AG08396 (cell line): Measurements from ENCODE around the gene IGSF9.
A peak's percentile ranks its signal among the peaks of the same experiment; 100 is the strongest.

Source experiments
- DNase-seq: peaks from one replicate; pipeline ENCODE4 v3.0.0; 2012; ENCODE audit warnings: low spot score, mixed read lengths

The IGSF9 gene, protein sequence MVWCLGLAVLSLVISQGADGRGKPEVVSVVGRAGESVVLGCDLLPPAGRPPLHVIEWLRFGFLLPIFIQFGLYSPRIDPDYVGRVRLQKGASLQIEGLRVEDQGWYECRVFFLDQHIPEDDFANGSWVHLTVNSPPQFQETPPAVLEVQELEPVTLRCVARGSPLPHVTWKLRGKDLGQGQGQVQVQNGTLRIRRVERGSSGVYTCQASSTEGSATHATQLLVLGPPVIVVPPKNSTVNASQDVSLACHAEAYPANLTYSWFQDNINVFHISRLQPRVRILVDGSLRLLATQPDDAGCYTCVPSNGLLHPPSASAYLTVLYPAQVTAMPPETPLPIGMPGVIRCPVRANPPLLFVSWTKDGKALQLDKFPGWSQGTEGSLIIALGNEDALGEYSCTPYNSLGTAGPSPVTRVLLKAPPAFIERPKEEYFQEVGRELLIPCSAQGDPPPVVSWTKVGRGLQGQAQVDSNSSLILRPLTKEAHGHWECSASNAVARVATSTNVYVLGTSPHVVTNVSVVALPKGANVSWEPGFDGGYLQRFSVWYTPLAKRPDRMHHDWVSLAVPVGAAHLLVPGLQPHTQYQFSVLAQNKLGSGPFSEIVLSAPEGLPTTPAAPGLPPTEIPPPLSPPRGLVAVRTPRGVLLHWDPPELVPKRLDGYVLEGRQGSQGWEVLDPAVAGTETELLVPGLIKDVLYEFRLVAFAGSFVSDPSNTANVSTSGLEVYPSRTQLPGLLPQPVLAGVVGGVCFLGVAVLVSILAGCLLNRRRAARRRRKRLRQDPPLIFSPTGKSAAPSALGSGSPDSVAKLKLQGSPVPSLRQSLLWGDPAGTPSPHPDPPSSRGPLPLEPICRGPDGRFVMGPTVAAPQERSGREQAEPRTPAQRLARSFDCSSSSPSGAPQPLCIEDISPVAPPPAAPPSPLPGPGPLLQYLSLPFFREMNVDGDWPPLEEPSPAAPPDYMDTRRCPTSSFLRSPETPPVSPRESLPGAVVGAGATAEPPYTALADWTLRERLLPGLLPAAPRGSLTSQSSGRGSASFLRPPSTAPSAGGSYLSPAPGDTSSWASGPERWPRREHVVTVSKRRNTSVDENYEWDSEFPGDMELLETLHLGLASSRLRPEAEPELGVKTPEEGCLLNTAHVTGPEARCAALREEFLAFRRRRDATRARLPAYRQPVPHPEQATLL

DNA sequence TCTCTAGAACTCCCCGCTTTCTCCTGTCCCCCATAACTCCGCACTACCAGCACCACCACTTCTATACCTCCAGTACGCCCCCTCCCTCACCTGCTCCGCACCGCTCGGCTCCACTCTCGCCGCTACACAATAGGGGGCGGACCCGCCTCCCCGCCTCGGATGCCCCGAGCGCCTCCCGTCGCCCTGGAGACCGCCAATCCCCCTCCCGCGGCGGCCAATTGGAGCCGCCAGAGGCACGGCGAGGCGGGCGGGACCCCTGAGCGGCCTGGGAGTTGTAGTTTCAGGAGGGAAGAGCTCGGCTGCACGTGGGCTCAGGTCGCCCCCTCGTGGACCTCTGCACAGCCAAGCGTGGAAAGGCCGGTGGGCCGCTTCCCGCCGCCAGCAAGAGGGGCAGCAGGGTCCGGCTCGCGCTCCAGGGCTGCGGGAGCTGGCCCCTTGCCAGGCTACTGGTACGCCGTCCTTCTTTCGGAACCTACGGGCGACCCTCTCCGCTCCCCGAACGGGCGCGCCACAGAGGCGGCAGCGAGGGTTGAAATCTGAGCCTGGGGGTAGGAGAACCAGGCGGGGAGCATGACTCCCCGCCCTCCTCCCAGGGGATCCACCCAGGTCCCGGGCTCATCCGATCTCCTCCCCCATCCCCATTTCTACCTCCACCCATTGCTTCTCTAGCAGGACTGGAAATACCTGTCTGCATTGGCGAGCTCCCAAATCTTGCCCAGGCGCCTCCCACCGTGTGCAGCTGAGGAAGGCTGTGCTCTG, at the start of gene IGSF9:
TSS of gene IGSF9 (minus strand) at position 131 of the 759 bp plus-strand sequence. CDS start 2,159 bp downstream, outside the sequence.
- DNase-seq, result peak; percentile 79

DNA sequence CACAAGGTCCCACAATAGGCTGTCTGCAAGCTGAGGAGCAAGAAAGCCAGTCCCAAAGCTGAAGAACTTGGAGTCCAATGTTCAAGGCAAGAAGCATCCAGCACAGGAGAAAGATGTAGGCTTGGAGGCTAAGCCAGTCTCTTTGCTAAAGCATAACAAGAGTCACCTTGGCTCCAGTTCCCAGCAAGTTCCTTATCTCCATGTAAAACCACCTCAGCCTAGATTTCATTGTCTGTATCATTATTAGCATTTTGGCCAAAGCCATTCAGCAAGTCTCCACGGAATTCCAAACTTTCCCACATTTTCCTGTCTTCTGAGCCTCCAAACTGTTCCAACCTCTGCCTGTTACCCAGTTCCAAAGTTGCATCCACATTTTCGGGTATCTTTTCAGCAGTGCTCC, 49.5 kb upstream of the IGSF9 start:
- DNase-seq, result no peak

DNA sequence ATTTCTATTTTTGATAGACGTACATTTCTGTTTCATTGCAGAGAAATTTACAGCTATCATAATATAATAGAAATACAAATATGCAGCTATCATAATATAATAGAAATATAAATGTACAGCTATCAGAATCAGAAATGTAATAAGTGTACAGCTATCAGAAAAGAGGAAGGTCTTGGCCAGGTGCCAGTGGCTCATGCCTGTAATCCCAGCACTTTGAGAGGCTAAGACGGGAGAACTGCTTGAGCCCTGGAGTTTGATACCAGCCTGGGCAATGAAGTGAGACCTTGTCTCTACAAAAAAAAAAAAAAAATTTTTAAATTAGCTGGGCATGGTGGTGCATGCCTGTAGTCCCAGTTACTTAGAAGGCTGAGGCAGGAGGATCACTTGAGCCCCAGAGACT, 48.5 kb upstream of the IGSF9 start:
- DNase-seq, result no peak

DNA sequence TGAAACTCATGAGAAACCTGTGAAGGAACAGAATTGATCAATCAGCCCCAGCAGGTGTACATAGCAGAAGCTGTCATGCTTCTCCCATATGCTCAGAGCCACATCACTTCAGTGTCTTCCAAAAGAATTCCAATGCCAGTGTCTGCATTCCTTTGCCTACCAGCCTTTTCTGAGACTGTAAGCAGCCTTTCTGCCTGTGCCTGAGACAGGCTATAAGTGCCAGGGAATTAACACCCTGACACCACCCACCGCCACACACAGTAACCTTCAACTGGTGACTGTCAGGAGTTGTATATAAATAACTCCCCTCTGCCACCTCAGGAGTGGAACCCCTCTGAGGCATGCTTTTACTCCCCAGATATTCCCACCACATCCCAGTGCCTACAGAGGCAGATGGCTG, 46.7 kb upstream of the IGSF9 start:
- no peak for DNase-seq

DNA sequence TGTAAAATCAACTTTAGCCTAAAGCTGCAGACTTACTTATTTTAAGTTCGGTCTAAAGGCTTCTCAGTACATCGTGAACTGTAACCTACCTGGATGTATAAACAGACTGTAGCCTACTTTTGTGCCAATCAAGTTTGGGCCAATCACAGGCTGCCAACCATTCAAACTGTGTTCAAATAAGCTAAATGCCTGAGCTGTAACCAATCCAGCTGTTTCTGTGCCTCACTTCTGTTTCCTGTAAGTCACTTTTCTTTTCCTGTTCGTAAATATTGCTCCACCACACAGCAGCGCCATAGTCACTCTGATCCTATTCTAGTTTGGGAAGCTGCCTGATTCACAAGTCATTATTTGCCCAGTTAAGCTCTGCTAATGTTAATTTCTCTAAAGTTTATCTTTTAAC, 46.1 kb upstream of the IGSF9 start:
- no peak for DNase-seq

DNA sequence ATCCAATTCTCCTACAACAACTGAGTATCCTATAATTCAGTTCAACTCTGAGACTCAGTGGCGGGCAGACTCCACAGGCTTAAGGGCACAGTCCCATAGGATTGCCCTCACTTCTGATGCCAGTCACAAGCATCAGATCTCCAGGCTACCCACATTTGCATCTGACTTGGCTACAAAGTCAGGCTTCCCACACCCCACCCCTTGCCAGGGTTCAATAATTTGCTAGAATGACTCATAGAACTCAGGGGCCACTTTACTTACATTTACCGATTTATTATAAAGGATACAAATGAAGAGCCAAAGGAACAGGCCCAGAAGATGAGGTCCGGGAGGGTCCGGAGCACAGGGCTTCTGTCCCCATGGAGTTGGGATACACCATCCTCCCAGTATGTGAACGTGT, 44.6 kb upstream of the IGSF9 start:
- DNase-seq, result no peak

DNA sequence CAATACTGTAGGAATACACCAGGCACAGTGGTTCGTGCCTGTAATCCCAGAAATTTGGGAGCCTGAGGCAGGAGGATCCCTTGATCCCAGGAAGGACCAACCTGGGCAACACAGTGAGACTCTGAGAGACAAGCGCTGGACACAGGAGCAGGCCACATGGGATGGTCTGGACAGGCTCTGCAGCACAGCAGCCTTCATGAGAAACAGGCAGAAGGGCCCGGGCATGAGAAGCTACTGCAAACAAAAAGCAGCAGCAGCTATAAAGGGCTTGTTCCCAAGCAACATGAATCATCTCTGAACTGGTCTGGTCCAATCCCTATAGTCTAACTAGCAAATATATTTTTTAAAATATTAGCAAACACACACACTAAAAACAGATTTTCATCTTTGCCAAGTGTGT, 44.2 kb upstream of the IGSF9 start:
- DNase-seq, result no peak

DNA sequence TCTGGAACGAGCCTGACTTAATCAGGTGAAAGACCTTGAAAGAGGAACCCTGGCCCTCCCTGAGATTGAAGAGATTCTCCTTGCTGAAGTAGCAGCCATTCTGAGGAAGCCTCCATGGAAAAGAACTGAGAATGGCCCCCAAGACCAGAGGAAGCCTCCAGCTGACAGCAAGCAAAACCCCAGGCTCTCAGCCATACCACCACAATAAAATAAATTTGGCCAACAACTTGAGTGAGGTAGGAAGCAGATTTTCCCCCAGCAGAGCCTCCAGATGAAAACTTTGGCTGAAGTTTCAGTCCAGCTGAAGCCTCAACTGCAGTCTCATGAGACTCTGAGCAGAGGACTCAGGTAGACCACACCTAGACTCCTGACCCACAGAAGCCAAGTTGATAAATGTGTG, 42.6 kb upstream of the IGSF9 start:
- no peak for DNase-seq

DNA sequence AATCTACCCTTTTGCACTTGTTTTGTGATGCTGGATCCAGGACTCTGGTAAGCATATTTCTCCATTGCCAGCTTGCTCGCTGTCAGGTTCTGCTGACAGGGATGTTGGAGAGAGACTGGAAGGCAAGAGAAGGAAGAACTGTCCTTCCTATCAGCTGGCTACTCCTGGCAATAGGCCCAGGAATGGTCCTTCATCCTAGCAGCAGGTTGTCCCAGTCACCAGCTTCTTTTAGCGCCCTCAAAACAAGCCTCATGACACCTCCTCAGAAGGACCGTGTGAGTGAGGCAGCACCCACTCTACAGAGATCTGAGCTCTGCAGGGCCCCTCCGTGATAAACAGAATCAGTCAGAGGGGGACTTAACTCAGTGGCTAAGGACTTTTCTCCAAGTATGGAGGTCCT, 41.8 kb upstream of the IGSF9 start:
- DNase-seq, result no peak

DNA sequence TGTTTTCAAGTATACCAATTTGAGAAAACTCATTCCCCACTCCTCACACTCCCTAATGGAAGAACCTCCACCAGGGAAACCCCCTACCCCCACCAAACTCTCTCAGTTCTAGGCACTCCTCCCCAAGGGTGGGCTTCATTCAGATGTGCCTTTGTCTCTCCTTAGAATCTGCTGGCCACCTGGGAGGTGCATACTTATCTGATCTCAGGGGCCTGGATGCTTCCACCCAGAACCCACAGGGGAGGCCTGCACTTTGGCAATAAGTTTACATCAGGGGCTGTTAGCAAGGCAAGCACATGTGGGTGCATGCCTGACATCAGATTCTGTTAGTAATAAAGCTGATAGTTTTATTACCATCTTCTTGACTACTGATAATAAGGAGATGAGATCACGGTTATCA, 41.1 kb upstream of the IGSF9 start:
- DNase-seq, result no peak

DNA sequence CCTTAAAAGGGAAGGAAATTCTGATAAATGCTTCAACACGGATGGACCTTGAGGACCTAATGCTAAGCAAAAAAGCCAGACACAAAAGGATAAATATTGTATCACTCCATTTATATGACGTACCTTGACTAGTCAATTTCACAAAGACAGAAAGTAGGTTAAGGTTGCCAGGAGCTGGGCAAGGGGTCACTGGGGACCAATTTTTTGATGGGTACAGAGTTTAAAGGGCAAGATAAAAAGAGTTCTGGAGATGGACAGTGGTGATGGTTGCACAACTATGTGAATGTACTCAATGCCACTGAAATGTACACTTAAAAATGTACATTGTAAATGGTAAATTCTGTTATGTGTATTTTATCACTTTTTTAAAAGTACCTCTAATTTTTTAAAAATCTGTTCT, 40.7 kb upstream of the IGSF9 start:
- DNase-seq, result no peak

DNA sequence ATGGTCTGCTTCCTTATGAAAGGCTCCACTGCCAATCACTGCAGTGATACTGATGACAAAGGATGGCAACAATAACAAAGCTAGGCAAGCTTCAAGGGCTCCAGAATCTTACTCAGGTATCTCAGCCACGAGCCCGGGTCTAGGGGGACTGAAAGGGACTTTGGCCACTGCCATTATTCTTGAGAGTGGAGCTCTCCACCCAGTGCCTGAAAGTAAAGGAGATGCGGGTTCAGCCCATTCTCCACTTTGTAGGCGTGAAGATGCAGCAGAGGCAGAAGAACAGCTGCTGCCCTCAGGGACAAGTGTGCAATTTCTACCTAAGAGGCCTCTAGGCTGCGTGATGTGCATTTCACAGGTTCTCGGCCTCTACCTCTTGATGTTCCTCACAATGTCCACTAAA, 40.1 kb upstream of the IGSF9 start:
- DNase-seq, result no peak

DNA sequence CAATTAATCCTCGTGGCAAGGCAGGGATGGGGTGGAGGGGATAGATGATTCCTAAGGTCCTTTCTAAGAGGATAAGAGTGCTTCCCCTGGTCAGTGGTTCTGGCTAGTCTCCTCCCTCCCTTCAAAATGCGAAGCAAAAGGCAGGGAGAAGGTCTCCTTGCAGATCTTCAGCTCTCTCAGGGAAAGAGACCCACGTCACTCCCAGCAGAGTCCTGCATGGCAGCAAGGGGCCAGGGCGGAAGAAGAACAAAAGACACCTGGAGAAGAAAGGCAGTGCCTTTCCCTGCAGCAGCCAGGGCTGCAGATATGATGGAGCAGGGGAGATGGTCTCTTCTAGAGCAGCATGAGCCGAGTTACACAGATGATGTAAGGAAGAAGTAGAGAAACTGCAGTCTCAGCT, 38.3 kb upstream of the IGSF9 start:
- no peak for DNase-seq

DNA sequence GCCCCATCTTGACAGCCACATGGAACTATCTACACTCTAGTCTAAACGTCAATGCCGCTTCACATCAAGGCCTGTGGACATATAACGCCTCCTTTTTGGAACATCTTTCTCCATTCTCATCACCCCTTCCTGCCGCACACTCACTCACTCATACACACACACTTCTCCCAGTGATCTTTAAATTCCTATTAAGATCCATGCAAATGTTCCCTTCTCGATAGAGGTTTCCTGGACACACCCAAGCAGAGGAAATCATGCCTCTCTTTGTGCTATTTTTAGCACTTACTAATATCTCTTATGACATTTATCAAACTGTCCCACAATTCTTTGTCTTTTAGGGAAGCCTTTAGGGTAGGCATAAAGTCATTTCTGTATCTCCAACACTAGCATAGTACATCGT, 36.9 kb upstream of the IGSF9 start:
- no peak for DNase-seq

DNA sequence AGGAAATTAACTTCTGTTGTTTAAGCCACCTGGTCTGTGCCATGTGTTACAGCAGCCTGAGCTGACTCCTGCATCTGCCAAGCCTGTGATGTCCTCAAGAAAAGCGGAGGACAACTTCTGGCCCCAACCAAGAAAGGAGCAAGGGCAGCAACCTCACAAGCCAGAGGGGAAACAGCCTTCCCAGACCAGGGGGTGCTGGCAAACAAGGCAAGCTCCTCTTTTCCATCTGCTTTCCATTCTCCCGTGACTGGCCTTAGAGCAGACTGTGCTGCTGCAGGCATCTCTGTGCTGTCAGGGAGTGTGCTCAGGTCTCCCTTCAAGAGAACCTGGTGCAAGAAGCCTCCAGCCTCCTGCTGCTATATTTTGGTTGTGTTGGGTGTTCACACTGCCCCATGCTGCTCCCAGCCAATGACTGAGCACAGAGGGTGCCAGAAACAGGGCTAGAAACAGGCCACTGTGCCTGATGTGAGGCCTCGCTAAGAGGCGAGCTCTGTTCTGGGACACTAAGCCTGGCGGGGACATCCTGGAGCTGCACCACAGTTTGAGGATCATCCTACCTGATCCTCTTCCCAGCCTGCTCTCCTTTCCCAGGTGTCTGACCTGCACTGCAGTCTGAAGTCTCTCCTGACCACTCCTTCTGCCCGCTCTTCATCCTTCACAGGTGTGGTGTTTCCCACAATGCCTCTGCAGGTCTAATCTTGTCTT, 36.1 kb upstream of the IGSF9 start:
- DNase-seq, result no peak

DNA sequence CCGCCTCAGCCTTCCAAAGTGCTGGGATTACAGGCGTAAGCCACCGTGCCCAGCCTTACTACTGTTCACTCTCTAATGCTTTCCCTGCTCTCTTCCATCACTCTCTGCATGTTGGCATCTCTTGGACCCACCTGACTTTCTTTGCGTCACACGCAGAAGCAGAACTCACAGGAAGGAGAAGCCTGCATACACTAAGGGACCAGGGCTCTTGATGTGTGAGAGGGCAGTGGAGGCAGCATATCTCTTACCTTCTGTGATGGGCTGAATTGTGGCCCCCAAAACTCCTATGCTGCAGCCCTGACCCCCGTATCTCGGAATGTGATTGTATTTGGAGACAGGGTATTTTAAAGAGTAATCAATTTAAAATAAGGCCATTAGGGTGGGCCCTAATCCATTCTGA, 35.4 kb upstream of the IGSF9 start:
- DNase-seq, result no peak

DNA sequence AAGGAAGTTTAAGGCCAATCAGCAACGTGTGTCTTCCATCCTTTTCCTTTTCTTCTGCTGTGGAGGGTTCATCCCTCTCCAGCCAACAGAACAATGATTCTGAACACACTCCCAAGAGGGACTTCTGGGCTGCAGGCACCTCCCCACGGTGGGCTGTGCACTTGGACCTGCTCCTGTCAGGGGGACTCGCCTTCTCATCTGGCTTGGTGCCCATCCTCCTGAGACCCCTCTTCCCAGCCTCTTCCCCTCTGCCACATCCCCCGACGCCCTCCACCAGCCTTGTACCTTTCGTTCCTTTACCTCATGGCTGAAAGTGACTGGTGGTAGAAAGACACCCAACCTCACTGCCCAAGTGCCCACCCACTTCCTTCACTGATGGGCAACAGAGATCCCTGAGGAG, 34.7 kb upstream of the IGSF9 start:
- DNase-seq, result no peak

DNA sequence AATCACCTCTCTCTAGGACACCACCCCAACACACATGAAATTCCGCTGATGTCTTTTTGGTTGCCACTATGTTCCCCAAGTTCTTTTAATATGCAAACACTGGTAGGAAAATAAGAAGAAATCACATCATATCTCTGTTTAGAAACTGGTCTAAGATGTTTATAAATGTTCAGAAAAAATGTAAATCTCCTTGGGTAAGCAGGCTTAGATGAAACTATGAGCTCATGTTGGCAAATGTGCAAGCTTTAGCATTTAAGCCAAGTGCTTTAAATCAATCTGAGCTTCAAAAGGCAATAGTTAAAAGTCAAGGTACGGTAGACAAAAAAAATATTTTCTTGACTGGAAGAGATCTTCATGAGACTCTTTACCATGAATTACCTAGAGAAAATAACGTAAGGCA, 33.8 kb upstream of the IGSF9 start:
- DNase-seq, result no peak

DNA sequence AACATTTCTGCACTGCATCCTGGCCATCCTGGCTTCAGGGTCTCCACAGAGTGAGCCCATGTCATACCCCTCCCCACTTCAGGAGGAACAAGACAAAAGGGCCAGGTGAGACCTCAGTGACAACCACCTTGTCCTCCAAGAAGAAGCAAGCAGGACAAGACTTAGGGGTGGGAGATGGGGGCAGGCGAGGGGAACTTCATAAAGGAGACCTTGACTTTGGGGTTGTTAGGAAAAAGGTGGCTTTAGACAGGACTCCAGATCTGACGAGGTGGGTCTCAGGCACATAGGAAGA, 32.6 kb upstream of the IGSF9 start:
- DNase-seq, result no peak

DNA sequence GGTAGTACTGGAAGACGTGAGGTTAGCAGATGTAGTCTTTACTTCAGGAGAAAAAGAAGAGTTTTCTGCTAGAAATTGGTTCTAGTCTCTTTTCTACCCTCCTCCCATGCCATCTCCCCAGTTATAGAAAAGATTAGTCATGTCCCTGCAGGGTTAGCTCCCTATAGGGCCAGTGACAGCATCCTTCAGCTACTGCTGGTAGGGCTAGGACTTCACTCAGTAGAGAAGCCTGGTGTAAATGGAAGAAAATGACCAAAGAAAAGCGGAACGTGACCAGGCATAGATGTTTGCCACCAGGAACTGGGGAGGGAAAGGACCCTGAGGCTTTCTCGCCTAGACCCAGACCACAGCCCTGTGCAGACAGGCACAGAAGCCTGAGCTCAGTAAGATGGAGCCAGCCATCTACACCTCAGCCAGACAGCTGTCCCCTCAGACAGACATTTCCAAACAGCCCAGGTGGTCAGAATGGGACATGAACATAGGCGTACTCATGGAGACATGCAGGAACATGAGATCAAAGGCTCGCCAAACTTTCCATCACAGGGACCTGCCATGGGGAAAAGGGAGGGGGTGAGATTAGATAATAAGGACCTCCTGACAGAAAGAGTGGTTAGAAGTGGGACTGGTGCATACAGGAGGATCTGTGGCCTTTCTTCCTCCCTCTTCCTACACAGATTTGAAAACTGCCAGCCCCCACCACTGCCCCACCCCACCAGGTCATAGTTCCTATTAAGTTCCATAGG, 32.1 kb upstream of the IGSF9 start:
- DNase-seq, result no peak
